ENCODE results near the gene NUDT14. TPM values are rescaled to one million over a fixed set of nuclear protein-coding genes. Genes with fewer than 3 reads are reported as not detected.
A peak's percentile ranks its signal among the peaks of the same experiment; 100 is the strongest.

The NUDT14 gene
- total RNA-seq, 2 donors from 2014 or later, result 17.1 to 18.9 TPM

DNA sequence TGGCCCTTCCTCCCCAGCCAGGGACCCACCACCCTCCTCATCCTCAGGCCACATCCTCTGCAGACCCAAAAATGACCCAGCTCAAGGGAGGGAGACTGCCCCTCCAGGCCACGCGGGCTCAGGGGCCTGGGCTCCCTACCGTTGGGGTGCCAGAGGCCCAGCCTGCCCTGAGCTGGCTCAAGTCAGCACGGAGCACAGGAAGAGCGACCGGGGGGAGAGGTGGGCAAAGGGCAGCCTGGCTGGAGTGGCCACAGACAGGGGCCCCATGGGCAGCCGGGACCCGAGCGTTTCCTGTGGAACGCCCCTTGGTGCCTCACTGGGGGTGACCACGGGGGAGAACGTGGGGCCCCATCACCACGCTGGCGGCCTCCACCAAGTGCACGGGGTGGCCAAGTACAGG lies 23.2 kb downstream of the NUDT14 start:
- Histone ChIP-seq H3K4me3 (no peak overlapping the region), H3K27ac (no peak overlapping the region), H3K27me3 (no peaks in the 10 kb centered on the region), H3K4me1 (peaks cover 0 to 32% of the 10 kb centered on the region in 2 donors), H3K36me3 (peaks cover 9% of the 10 kb centered on the region), H3K9me3 (no peaks in the 10 kb centered on the region)
- TF ChIP-seq CTCF (IDR thresholded peaks at IDR 0.05), result no peak
- no peak for DNase-seq (ENCODE audit: low spot score)

DNA sequence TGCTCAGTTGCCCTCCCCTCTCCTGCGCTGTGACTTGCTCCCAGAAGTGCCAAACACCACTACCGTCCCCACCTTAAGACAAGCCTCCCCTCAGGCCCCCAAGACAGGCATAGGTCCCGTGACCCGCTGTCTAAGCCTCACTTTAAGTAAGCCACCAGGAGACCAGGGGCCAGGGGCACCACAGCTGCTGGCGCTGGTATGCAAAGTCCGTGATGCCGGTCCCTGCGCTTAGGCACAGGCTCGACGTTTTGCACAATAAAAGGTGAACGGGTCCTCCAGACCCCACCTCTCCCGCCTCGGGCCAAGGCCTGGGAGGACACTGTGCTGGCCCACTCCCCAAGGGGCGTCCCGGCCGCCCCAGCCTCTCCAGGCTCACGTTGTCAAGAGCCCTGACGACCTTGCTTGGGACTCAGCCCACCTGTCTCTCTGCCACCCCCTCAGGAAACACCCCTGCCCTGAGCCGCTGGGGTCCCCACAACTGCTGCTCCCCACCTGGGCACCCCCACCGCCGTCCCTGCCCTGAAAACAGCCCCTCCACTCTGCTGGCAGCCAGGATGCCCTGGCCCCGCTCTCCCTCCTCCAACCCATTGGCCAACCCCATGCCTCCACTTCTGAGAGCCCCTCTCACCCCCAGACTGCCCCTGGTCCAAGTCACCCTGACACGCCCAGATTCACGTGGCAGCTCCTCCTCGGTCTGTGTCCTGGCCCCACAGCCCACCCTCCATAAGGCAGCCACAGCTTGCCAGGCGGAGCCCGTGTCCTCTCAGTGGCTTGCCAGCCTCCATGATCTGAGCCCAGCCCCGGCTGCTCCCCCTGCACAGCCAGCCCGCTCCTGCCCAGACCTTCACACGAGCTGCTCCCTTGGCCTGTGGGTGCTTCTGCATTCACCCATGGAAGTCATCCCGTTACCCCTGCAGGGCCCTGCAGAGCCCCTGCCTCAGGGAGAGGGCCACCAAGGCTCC lies 24.4 kb downstream of the NUDT14 start:
- Histone ChIP-seq H3K4me3 (no peak overlapping the region), H3K4me1 (peaks cover 0 to 37% of the 10 kb centered on the region in 2 donors), H3K27me3 (no peaks in the 10 kb centered on the region), H3K9me3 (no peaks in the 10 kb centered on the region), H3K36me3 (peaks cover 9% of the 10 kb centered on the region), H3K27ac (no peak overlapping the region)
- no peak for DNase-seq (ENCODE audit: low spot score)
- TF ChIP-seq CTCF (IDR thresholded peaks at IDR 0.05), result no peak

DNA sequence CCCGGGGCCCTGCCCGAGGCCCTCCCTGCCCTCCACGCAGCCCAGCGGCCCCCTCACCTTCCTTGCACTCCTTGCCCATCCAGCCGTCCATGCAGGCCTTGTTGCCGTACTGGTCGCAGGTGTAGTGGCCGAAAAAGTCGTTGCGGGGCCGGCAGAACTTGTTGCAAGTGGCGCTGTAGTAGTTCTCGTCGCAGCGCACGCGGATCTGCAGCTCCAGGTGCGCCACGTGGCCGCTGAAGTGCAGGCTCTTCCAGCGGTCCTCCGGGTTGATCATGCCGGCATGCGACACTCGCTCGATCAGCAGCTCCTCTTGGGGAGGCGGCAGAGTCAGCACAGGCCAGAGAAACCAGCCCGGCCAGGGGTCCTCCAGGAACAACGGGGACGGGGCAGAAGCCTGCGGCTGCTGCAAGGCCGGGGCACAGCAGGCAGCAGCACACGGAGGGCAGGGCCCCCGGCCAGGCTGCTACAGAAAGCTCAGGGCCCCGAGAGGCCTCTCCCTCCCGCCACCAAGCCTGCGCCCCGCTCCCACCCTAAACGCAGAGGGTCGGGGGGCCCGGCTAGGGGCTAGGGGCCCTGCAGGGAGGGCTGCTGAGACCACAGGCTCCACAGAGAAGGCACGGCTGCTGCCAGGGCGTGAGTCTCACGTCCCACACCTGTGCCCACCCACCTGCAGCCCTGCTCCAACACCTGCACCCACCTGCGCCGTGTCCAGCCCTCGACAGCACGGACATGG lies 25.3 kb downstream of the NUDT14 start:
- Histone ChIP-seq H3K9me3 (no peaks in the 10 kb centered on the region), H3K4me3 (no peak overlapping the region), H3K36me3 (peaks cover 11% of the 10 kb centered on the region), H3K27me3 (no peaks in the 10 kb centered on the region), H3K4me1 (peaks cover 0 to 39% of the 10 kb centered on the region in 2 donors), H3K27ac (no peak overlapping the region)
- no peak for DNase-seq (ENCODE audit: low spot score)
- TF ChIP-seq CTCF (IDR thresholded peaks at IDR 0.05), result no peak

- H3K4me3 ChIP-seq, result no peak overlapping the region
- H3K27me3 ChIP-seq, result no peaks in the 10 kb centered on the region
- H3K9me3 ChIP-seq, result no peaks in the 10 kb centered on the region
- H3K27ac ChIP-seq, result no peak overlapping the region
- no peak for DNase-seq (ENCODE audit: low spot score)
- no peak for TF ChIP-seq CTCF (IDR thresholded peaks at IDR 0.05)
- H3K4me1 ChIP-seq, result peaks cover 0 to 39% of the 10 kb centered on the region in 2 donors
- peaks cover 18% of the 10 kb centered on the region for H3K36me3 ChIP-seq
Observed at GRCh38 chr14:105155071-105155651, 26.0 kb downstream of the NUDT14 start.

DNA sequence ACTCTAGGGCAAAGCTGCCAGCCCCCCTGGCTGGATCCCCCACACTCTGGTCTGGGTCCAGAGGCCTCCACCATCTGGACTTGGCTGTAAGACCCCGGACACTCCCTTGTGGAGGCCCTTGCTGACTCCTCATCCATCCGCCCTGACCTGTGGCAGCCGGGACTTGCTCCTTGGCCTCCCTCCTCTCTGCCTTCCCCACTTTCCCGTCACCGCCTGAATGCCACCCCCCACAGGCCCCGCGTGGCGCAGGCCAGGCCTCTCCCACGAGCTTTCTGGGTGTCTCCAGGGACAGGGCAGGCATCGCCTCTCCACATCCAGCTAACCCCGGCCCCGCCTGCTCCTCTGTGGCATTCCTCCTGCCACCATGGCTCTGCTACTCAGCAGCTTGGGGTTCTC lies 26.6 kb downstream of the NUDT14 start:
- H3K27me3 ChIP-seq, result no peaks in the 10 kb centered on the region
- H3K4me1 ChIP-seq, result peaks cover 0 to 39% of the 10 kb centered on the region in 2 donors
- TF ChIP-seq CTCF (IDR thresholded peaks at IDR 0.05), result no peak
- DNase-seq (ENCODE audit: low spot score), result no peak
- H3K27ac ChIP-seq, result peak overlapping the region; percentile 41 to 47
- H3K4me3 ChIP-seq, result no peak overlapping the region
- H3K9me3 ChIP-seq, result no peaks in the 10 kb centered on the region
- peaks cover 20% of the 10 kb centered on the region for H3K36me3 ChIP-seq

Data from right atrium auricular region (tissue), 2 donors.